Stomach (tissue), 4 donors: ENCODE measurements around the gene STIM1.

Experiments used
- EP300 ChIP-seq: sonication (generic); formaldehyde crosslinking; IDR thresholded peaks from one replicate; pipeline ENCODE4 v1.6.1; 2017; ENCODE audit warnings: antibody characterized with exemption
- POLR2A ChIP-seq, 4 donors: fragments of 450-650 bp; IDR thresholded peaks; one replicate each; pipeline ENCODE4 v1.6.1; 2016; ENCODE audit warnings: antibody characterized with exemption in 4 of 4, control low read depth in 2 of 4, mild to moderate bottlenecking in 1 of 4, moderate library complexity in 1 of 4
- POLR2AphosphoS5 ChIP-seq, 3 donors: sonication (generic); formaldehyde crosslinking; IDR thresholded peaks; one replicate each; pipeline ENCODE4 v1.6.1; 2016; ENCODE audit warnings: antibody characterized with exemption in 3 of 3
- TF ChIP-seq, protein P1 (sequence below), 7 experiments: fragments of 450-650 bp in 4 of 7; fragments of 200-600 bp in 3 of 7; sonication (generic) in 3 of 7; IDR thresholded peaks; one replicate each; pipeline ENCODE4 v1.5.1; 2016 to 2019; ENCODE audit warnings: antibody characterized with exemption in 7 of 7, control low read depth in 2 of 7, mild to moderate bottlenecking in 1 of 7

DNA sequence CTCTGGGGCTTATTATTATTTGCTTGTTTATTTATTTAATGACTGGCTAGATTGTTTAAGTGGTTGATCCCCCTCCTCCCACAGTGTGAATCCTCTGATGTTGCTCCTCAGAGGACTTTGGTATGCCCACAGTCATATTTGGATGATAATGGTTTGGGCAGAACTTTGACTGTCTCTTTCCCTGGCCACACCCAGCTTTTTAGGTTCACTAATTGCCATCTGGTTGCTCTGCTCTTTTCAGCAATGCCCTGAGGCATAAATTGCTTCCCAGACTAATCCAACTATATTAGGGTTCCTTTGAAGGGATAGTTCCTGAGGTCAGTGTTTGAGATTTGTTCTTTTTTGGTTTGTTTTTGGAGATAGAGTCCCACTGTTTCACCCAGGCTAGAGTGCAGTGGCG is 139.8 kb downstream of the STIM1 start:
- TF ChIP-seq, protein P1, sequence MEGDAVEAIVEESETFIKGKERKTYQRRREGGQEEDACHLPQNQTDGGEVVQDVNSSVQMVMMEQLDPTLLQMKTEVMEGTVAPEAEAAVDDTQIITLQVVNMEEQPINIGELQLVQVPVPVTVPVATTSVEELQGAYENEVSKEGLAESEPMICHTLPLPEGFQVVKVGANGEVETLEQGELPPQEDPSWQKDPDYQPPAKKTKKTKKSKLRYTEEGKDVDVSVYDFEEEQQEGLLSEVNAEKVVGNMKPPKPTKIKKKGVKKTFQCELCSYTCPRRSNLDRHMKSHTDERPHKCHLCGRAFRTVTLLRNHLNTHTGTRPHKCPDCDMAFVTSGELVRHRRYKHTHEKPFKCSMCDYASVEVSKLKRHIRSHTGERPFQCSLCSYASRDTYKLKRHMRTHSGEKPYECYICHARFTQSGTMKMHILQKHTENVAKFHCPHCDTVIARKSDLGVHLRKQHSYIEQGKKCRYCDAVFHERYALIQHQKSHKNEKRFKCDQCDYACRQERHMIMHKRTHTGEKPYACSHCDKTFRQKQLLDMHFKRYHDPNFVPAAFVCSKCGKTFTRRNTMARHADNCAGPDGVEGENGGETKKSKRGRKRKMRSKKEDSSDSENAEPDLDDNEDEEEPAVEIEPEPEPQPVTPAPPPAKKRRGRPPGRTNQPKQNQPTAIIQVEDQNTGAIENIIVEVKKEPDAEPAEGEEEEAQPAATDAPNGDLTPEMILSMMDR (IDR thresholded peaks at IDR 0.05): no peak
- TF ChIP-seq POLR2AphosphoS5 (IDR thresholded peaks at IDR 0.05): no peak
- no peak for TF ChIP-seq POLR2A (IDR thresholded peaks at IDR 0.05)
- no peak for TF ChIP-seq EP300
